Measurements from ENCODE around the gene LIPI.
A peak's percentile ranks its signal among the peaks of the same experiment; 100 is the strongest.
"Not testable (repeated sequence)": the region's sequence is repeated elsewhere in the genome, so short reads cannot be mapped to it uniquely, and the experiment has no call there.

LIPI gene

GRCh38 chr21:14096577-14096976 is 114.2 kb downstream of the LIPI start:
- Mint-ChIP-seq H3K36me3 (peaks cover 16 to 21% of the 10 kb centered on the region in 2 donors), H3K4me3 (no peak overlapping the region), H3K27me3 (no peaks in the 10 kb centered on the region), H3K9me3 (peaks cover 6 to 8% of the 10 kb centered on the region in 2 donors), H3K27ac (no peak overlapping the region), H3K4me1 (no peaks in the 10 kb centered on the region)
- DNase-seq (no peak), ATAC-seq (replicated peaks) (no peak)

GRCh38 chr21:14096172-14096571 is 114.6 kb downstream of the LIPI start:
- DNase-seq, result no peak
- Mint-ChIP-seq H3K4me1 (no peaks in the 10 kb centered on the region), H3K36me3 (peaks cover 19 to 25% of the 10 kb centered on the region in 2 donors), H3K9me3 (peaks cover 6 to 8% of the 10 kb centered on the region in 2 donors), H3K4me3 (no peak overlapping the region), H3K27me3 (no peaks in the 10 kb centered on the region), H3K27ac (no peak overlapping the region)
- no peak for ATAC-seq (replicated peaks)

- Mint-ChIP-seq H3K4me1 (no peaks in the 10 kb centered on the region), H3K9me3 (peaks cover 6 to 8% of the 10 kb centered on the region in 2 donors), H3K27ac (no peak overlapping the region), H3K27me3 (no peaks in the 10 kb centered on the region), H3K4me3 (no peak overlapping the region), H3K36me3 (peaks cover 21 to 28% of the 10 kb centered on the region in 2 donors)
- DNase-seq (no peak), ATAC-seq (replicated peaks) (no peak)
Observed at GRCh38 chr21:14095056-14095455, 115.7 kb downstream of the LIPI start.

GRCh38 chr21:14092834-14093560 is 117.8 kb downstream of the LIPI start:
- ATAC-seq (replicated peaks) (no peak), DNase-seq (no peak)
- peaks cover 0 to 2% of the 10 kb centered on the region in 2 donors for H3K4me1 Mint-ChIP-seq
- no peak overlapping the region for H3K27ac Mint-ChIP-seq
- H3K36me3 Mint-ChIP-seq, result peaks cover 20 to 31% of the 10 kb centered on the region in 2 donors
- no peaks in the 10 kb centered on the region for H3K27me3 Mint-ChIP-seq
- peaks cover 4 to 6% of the 10 kb centered on the region in 2 donors for H3K9me3 Mint-ChIP-seq
- no peak overlapping the region for H3K4me3 Mint-ChIP-seq

GRCh38 chr21:14090184-14090583 is 120.6 kb downstream of the LIPI start:
- ATAC-seq (replicated peaks); H3K9me3 Mint-ChIP-seq; DNase-seq; H3K27me3 Mint-ChIP-seq; H3K27ac Mint-ChIP-seq; H3K4me3 Mint-ChIP-seq: not testable (repeated sequence)
- H3K36me3 Mint-ChIP-seq, result peaks cover 15 to 33% of the 10 kb centered on the region in 2 donors
- peaks cover 12 to 14% of the 10 kb centered on the region in 2 donors for H3K4me1 Mint-ChIP-seq

GRCh38 chr21:14088391-14088790 is 122.4 kb downstream of the LIPI start:
- H3K4me3 Mint-ChIP-seq, result no peak overlapping the region
- H3K27ac Mint-ChIP-seq, result no peak overlapping the region
- no peak for ATAC-seq (replicated peaks)
- DNase-seq, result no peak
- peaks cover 1 to 5% of the 10 kb centered on the region in 2 donors for H3K9me3 Mint-ChIP-seq
- H3K4me1 Mint-ChIP-seq, result peaks cover 12 to 14% of the 10 kb centered on the region in 2 donors
- H3K27me3 Mint-ChIP-seq, result no peaks in the 10 kb centered on the region
- peaks cover 26 to 49% of the 10 kb centered on the region in 2 donors for H3K36me3 Mint-ChIP-seq

- Mint-ChIP-seq H3K27me3 (no peaks in the 10 kb centered on the region), H3K4me1 (peaks cover 12 to 14% of the 10 kb centered on the region in 2 donors), H3K36me3 (peaks cover 22 to 44% of the 10 kb centered on the region in 2 donors), H3K27ac (peak overlapping the region; percentile 57), H3K4me3 (peak overlapping the region in 1 of 2 donors; percentile 41), H3K9me3 (peaks cover 4 to 6% of the 10 kb centered on the region in 2 donors)
- peak; percentile 15 for DNase-seq
- ATAC-seq (replicated peaks), result peak; percentile 80 to 96
Observed at GRCh38 chr21:14086553-14086952, 124.2 kb downstream of the LIPI start.

GRCh38 chr21:14084701-14085100 is 126.1 kb downstream of the LIPI start:
- DNase-seq, result no peak
- Mint-ChIP-seq H3K27me3 (no peaks in the 10 kb centered on the region), H3K4me1 (peaks cover 10 to 14% of the 10 kb centered on the region in 2 donors), H3K4me3 (no peak overlapping the region), H3K27ac (no peak overlapping the region), H3K36me3 (peaks cover 16 to 34% of the 10 kb centered on the region in 2 donors), H3K9me3 (peaks cover 4 to 6% of the 10 kb centered on the region in 2 donors)
- ATAC-seq (replicated peaks), result no peak

- H3K4me3 Mint-ChIP-seq, result no peak overlapping the region
- peaks cover 10 to 14% of the 10 kb centered on the region in 2 donors for H3K4me1 Mint-ChIP-seq
- no peak for DNase-seq
- H3K27me3 Mint-ChIP-seq, result no peaks in the 10 kb centered on the region
- ATAC-seq (replicated peaks), result no peak
- H3K27ac Mint-ChIP-seq, result no peak overlapping the region
- peaks cover 4 to 6% of the 10 kb centered on the region in 2 donors for H3K9me3 Mint-ChIP-seq
- H3K36me3 Mint-ChIP-seq, result peaks cover 16 to 31% of the 10 kb centered on the region in 2 donors
Observed at GRCh38 chr21:14084068-14084501, 126.7 kb downstream of the LIPI start.

GRCh38 chr21:14080764-14081096 is 130.0 kb downstream of the LIPI start:
- no peak for ATAC-seq (replicated peaks)
- Mint-ChIP-seq H3K4me1 (no peaks in the 10 kb centered on the region), H3K36me3 (peaks cover 16 to 30% of the 10 kb centered on the region in 2 donors), H3K4me3 (no peak overlapping the region), H3K9me3 (peaks cover 14% of the 10 kb centered on the region in 2 donors), H3K27me3 (no peaks in the 10 kb centered on the region), H3K27ac (no peak overlapping the region)
- DNase-seq, result no peak

GRCh38 chr21:14080040-14080763 is 130.6 kb downstream of the LIPI start:
- no peaks in the 10 kb centered on the region for H3K27me3 Mint-ChIP-seq
- peaks cover 16 to 30% of the 10 kb centered on the region in 2 donors for H3K36me3 Mint-ChIP-seq
- no peak for DNase-seq
- H3K9me3 Mint-ChIP-seq, result peaks cover 14% of the 10 kb centered on the region in 2 donors
- H3K4me1 Mint-ChIP-seq, result no peaks in the 10 kb centered on the region
- no peak for ATAC-seq (replicated peaks)
- H3K27ac Mint-ChIP-seq, result no peak overlapping the region
- H3K4me3 Mint-ChIP-seq, result no peak overlapping the region

- DNase-seq (no peak), ATAC-seq (replicated peaks) (no peak)
- no peak overlapping the region for H3K4me3 Mint-ChIP-seq
- no peaks in the 10 kb centered on the region for H3K4me1 Mint-ChIP-seq
- H3K27ac Mint-ChIP-seq, result no peak overlapping the region
- no peaks in the 10 kb centered on the region for H3K27me3 Mint-ChIP-seq
- peaks cover 9 to 18% of the 10 kb centered on the region in 2 donors for H3K36me3 Mint-ChIP-seq
- peaks cover 13 to 14% of the 10 kb centered on the region in 2 donors for H3K9me3 Mint-ChIP-seq
Observed at GRCh38 chr21:14078746-14079375, 131.9 kb downstream of the LIPI start.

- Mint-ChIP-seq H3K4me3 (no peak overlapping the region), H3K27ac (no peak overlapping the region), H3K9me3 (peaks cover 8 to 10% of the 10 kb centered on the region in 2 donors), H3K27me3 (no peaks in the 10 kb centered on the region), H3K36me3 (peaks cover 2 to 10% of the 10 kb centered on the region in 2 donors), H3K4me1 (no peaks in the 10 kb centered on the region)
- ATAC-seq (replicated peaks), result no peak
- no peak for DNase-seq
Observed at GRCh38 chr21:14076143-14076806, 134.5 kb downstream of the LIPI start.

Measured in stimulated activated naive B cell treated with anti-CD40 and anti-IgM and Interleukin-4, amounts not matched to agents 10 μg/mL and 1 μg/mL and 100 μg/mL, for 72 hours (primary cell).